HCT116 (cell line): ENCODE results near the gene STOX2. TPM values are rescaled to one million over a fixed set of nuclear protein-coding genes. Genes with fewer than 3 reads are reported as not detected.
A peak's percentile ranks its signal among the peaks of the same experiment; 100 is the strongest.

Experiments
- ATAC-seq: fragments of 200-7000 bp; cut with Tn5 transposase; 2 replicates; pipeline ENCODE4 v1.9.1; 2020; ENCODE audit warnings: mild to moderate bottlenecking, moderate library complexity
- BruUV-seq: library from RNA; stranded (reverse); fragments of 400-500 nt; replicated peaks from 2 replicates; lab custom pipeline; 2021; lab: Mats Ljungman, UMichigan
- CTCF ChIA-PET: fragments of 300-600 bp; sonication (Branson Sonifier 250); formaldehyde crosslinking; loops from one replicate; lab custom pipeline; 2021; ENCODE audit warnings: antibody characterized with exemption; lab: Charles Lee
- POLR2A ChIA-PET: fragments of 300-600, 350-600 bp; sonication (Branson Sonifier 250); formaldehyde crosslinking; loops from one replicate; lab custom pipeline; 2021; ENCODE audit warnings: antibody characterized with exemption; lab: Charles Lee
- RAD21 ChIA-PET, 2 experiments: fragments of 300-600 bp; sonication (Branson Sonifier 250); formaldehyde crosslinking; loops; one replicate each; lab custom pipeline; 2023; ENCODE audit warnings: low total read pairs in 2 of 2; ENCODE audit not compliant: uncharacterized antibody in 2 of 2, unreplicated experiment in 2 of 2, low non-redundant PET in 1 of 2; lab: Charles Lee
- DNase-seq: peaks from one replicate; pipeline ENCODE4 v3.0.0-alpha.2; 2010; ENCODE audit warnings: low read depth, low spot score
- H2AFZ ChIP-seq: fragments of 200-600 bp; shearing (Covaris generic), sonication (generic); 2 replicates; pipeline ENCODE4 v1.6.1; 2017; ENCODE audit warnings: low read depth, mixed run types, mixed read lengths, antibody characterized with exemption, low read length; ENCODE audit not compliant: poor library complexity, severe bottlenecking
- H3K27ac ChIP-seq: 2 replicates; pipeline ENCODE4 v1.5.1; 2012; ENCODE audit warnings: low read depth, low read length
- H3K27me3 ChIP-seq: fragments of 200-600 bp; sonication (generic); 2 replicates; pipeline ENCODE4 v1.6.1; 2016; ENCODE audit warnings: mixed run types, low read length, mixed read lengths; ENCODE audit not compliant: insufficient read depth
- H3K36me3 ChIP-seq, 2 experiments: fragments of 200-500 bp in 1 of 2; fragments of 200-600 bp in 1 of 2; sonication (Bioruptor generic) in 1 of 2; sonication (generic) in 1 of 2; 2 replicates each; pipeline versions ENCODE4 v1.5.1 to v1.6.1; 2014 to 2016; ENCODE audit warnings: low read length in 2 of 2, inconsistent platforms in 1 of 2, mixed read lengths in 1 of 2, mixed run types in 1 of 2; ENCODE audit not compliant: insufficient read depth in 2 of 2, control insufficient read depth in 1 of 2
- H3K4me1 ChIP-seq, 2 experiments: fragments of 200-600 bp in 1 of 2; sonication (generic) in 1 of 2; 2 replicates each; pipeline versions ENCODE4 v1.5.1 to v1.6.1; 2012 to 2017; ENCODE audit warnings: low read length in 2 of 2, inconsistent platforms in 1 of 2, mild to moderate bottlenecking in 1 of 2, mixed read lengths in 1 of 2, mixed run types in 1 of 2, moderate library complexity in 1 of 2; ENCODE audit not compliant: insufficient read depth in 2 of 2, control insufficient read depth in 1 of 2
- H3K4me2 ChIP-seq: fragments of 200-600 bp; sonication (generic); 2 replicates; pipeline ENCODE4 v1.6.1; 2017; ENCODE audit warnings: mixed run types, low read length, mixed read lengths
- H3K4me3 ChIP-seq, 2 experiments: fragments of 200-600 bp in 1 of 2; sonication (generic) in 1 of 2; replicated peaks in 1 of 2; 2 replicates each; pipeline ENCODE4 v1.5.1; 2011 to 2016; ENCODE audit warnings: low read length in 2 of 2, control low read depth in 1 of 2, low read depth in 1 of 2, mild to moderate bottlenecking in 1 of 2, mixed read lengths in 1 of 2, mixed run types in 1 of 2
- H3K79me2 ChIP-seq: fragments of 200-600 bp; sonication (generic); 2 replicates; pipeline ENCODE4 v1.6.1; 2017; ENCODE audit warnings: mild to moderate bottlenecking, mixed run types, low read length, moderate library complexity, mixed read lengths; ENCODE audit not compliant: insufficient read depth
- H3K9ac ChIP-seq: fragments of 200-600 bp; sonication (generic); 2 replicates; pipeline ENCODE4 v1.6.1; 2016; ENCODE audit warnings: low read length, mixed read lengths
- H3K9me2 ChIP-seq: fragments of 200-600 bp; sonication (generic), shearing (Covaris generic); 2 replicates; pipeline ENCODE4 v1.6.1; 2017; ENCODE audit warnings: mixed run types, mild to moderate bottlenecking, moderate library complexity; ENCODE audit not compliant: insufficient read depth
- H3K9me3 ChIP-seq, 2 experiments: fragments of 200-500 bp in 1 of 2; fragments of 200-600 bp in 1 of 2; sonication (Bioruptor generic) in 1 of 2; sonication (generic) in 1 of 2; 2 replicates each; pipeline ENCODE4 v1.6.1; 2014 to 2017; ENCODE audit warnings: low read length in 2 of 2, mixed read lengths in 2 of 2, inconsistent platforms in 1 of 2, low read depth in 1 of 2, mild to moderate bottlenecking in 1 of 2, mixed run types in 1 of 2, moderate library complexity in 1 of 2; ENCODE audit not compliant: control insufficient read depth in 1 of 2, insufficient read depth in 1 of 2
- H4K20me1 ChIP-seq: fragments of 200-600 bp; sonication (generic), shearing (Covaris generic); 2 replicates; pipeline ENCODE4 v1.6.1; 2017; ENCODE audit warnings: mixed run types, mild to moderate bottlenecking, moderate library complexity; ENCODE audit not compliant: insufficient read depth
- ATF3 ChIP-seq: IDR thresholded peaks from 2 replicates; pipeline ENCODE4 v1.6.1; 2012
- CTCF ChIP-seq, 3 experiments: fragments of 200-600 bp in 1 of 3; sonication (generic) in 1 of 3; IDR thresholded peaks in 2 of 3; conservative IDR thresholded peaks in 1 of 3; 2 replicates each; pipeline ENCODE4 v1.5.1; 2012 to 2017; ENCODE audit warnings: low read depth in 2 of 3, low read length in 2 of 3, antibody characterized with exemption in 1 of 3, borderline replicate concordance in 1 of 3, control low read depth in 1 of 3, mild to moderate bottlenecking in 1 of 3, mixed read lengths in 1 of 3, mixed run types in 1 of 3, moderate library complexity in 1 of 3; ENCODE audit not compliant: insufficient read depth in 1 of 3
- EGR1 ChIP-seq: IDR thresholded peaks from 2 replicates; pipeline ENCODE4 v1.6.1; 2012; ENCODE audit warnings: low read depth
- ELF1 ChIP-seq: IDR thresholded peaks from 2 replicates; pipeline ENCODE4 v1.6.1; 2012; ENCODE audit warnings: low read depth, borderline replicate concordance
- EZH2phosphoT487 ChIP-seq: fragments of 200-600 bp; IDR thresholded peaks from 2 replicates; pipeline ENCODE4 v1.6.1; 2018; ENCODE audit warnings: antibody characterized with exemption, borderline replicate concordance
- FOSL1 ChIP-seq: IDR thresholded peaks from 2 replicates; pipeline ENCODE4 v1.6.1; 2012; ENCODE audit warnings: low read depth
- JUND ChIP-seq: IDR thresholded peaks from 2 replicates; pipeline ENCODE4 v1.6.1; 2012
- MAX ChIP-seq: IDR thresholded peaks from 2 replicates; pipeline ENCODE4 v1.6.1; 2012
- RAD21 ChIP-seq: IDR thresholded peaks from 2 replicates; pipeline ENCODE4 v1.6.1; 2012; ENCODE audit warnings: low read depth, mild to moderate bottlenecking
- REST ChIP-seq: IDR thresholded peaks from 2 replicates; pipeline ENCODE4 v1.6.1; 2012; ENCODE audit warnings: low read depth
- SIN3A ChIP-seq: IDR thresholded peaks from 2 replicates; pipeline ENCODE4 v1.6.1; 2012; ENCODE audit warnings: low read depth
- SP1 ChIP-seq: IDR thresholded peaks from 2 replicates; pipeline ENCODE4 v1.6.1; 2012; ENCODE audit warnings: low read depth
- SRF ChIP-seq: IDR thresholded peaks from 2 replicates; pipeline ENCODE4 v1.6.1; 2012; ENCODE audit warnings: low read depth
- ZBTB33 ChIP-seq: IDR thresholded peaks from 2 replicates; pipeline ENCODE4 v1.6.1; 2011; ENCODE audit warnings: mild to moderate bottlenecking, low read length, moderate library complexity; ENCODE audit not compliant: insufficient replicate concordance; ENCODE audit errors: extremely low read depth
- ZFX ChIP-seq: fragments of 450-650 bp; IDR thresholded peaks from 2 replicates; pipeline ENCODE4 v1.6.1; 2017
- intact Hi-C: fragments of 100-400 bp; cut with micrococcal nuclease; formaldehyde crosslinking; loops from 2 replicates; pipeline ENCODE4 v1.10.0; 2022
- total RNA-seq: library from RNA; stranded (reverse); gene quantifications from one replicate; pipeline ENCODE4 v1.2.1, GENCODE V29; 2021; ENCODE audit not compliant: unreplicated experiment

STOX2 gene
- total RNA-seq, 1 experiment from 2014 or later: 6.3 TPM

GRCh38 chr4:183988874-183989273, 83.8 kb downstream of the STOX2 start:
- POLR2A ChIA-PET: no interaction called here
- Histone ChIP-seq H3K9me3 (no peaks in the 10 kb centered on the region), H3K4me2 (peak overlapping the region; percentile 84), H3K27me3 (no peaks in the 10 kb centered on the region), H3K27ac (peak overlapping the region; percentile 47), H4K20me1 (no peaks in the 10 kb centered on the region), H3K79me2 (no peaks in the 10 kb centered on the region), H3K4me1 (peaks cover 9 to 14% of the 10 kb centered on the region in 2 experiments; a peak in 3 of 4 replicates), H3K36me3 (no peaks in the 10 kb centered on the region), H2AFZ (no peak overlapping the region), H3K9me2 (no peaks in the 10 kb centered on the region), H3K9ac (peak overlapping the region; percentile 54; the same call in 1 of the 2 replicates), H3K4me3 (peak overlapping the region in 1 of 2 experiments; percentile 59; a peak in 2 of 4 replicates)
- RAD21 ChIA-PET: no interaction called here
- CTCF ChIA-PET: no interaction called here
- no peak for DNase-seq
- intact Hi-C loops: no loop called here
- no TSS peak for BruUV-seq
- TF ChIP-seq CTCF (IDR thresholded peaks at IDR 0.05 in 2 of 3, conservative IDR thresholded peaks at IDR 0.05 in 1 of 3; ENCODE audit: borderline replicate concordance in 1 of 3, insufficient read depth in 1 of 3, low read depth in 2 of 3, low read length in 2 of 3) (no peak), EGR1 (no peak), ZBTB33 (no peak), EZH2phosphoT487 (no peak), SP1 (no peak), ATF3 (no peak), ELF1 (no peak), FOSL1 (no peak), RAD21 (no peak), ZFX (no peak), REST (no peak), JUND (no peak), SRF (no peak), SIN3A (no peak), MAX (no peak)
- no peak for ATAC-seq
